Measurements from ENCODE around the gene HOXB9. TPM values are rescaled to one million over a fixed set of nuclear protein-coding genes. Genes with fewer than 3 reads are reported as not detected.
A peak's percentile ranks its signal among the peaks of the same experiment; 100 is the strongest.

Gene HOXB9
- total RNA-seq, 1 experiment from 2014 or later = not detected

DNA sequence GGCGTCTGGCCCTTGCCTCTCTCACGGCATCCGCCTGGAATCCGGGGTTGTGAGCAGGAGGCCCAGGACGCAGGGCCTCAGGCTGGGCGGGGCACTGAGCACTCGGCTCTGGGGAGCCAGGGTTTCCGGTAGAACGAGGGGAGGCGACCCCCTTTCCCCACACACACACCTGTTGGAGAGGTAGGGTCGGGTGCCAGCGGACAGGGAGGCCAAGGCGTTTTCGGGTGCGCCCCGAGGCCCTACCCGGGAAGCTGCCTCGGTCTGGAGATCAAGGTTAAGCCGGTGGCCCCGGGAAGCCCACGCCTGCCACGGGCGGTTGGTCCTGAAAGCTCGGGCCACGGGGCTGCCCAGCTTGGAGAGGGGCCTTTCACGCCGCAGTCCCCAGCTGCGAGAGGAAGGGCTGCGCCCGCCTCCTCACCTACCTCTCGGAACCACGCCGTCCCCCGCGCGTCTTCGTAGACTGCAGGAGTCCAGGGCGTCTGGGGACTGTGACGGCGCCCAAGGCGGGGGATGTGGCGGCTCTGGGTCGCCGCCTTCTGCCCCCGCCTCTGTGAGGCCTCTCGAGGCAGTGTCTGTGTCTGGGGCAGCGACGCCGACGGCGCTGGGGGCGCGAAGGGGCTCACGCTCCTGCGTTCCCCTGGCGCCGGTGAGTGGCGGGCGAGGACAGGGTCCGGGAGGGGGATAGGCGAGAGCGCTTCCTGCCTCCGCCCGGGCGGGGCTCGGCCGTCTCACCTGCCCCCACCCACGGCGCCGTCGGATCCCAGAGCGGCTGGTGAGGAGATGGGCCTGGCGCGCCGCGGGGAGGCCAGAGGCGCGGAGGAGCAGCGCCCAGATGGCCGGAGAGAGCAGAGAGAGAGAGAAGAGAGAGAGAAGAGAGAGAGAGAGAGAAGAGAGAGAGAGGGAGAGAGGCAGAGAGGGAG is 20.3 kb upstream of the HOXB9 start:
- Mint-ChIP-seq H3K27ac (no peak overlapping the region), H3K36me3 (ENCODE audit: insufficient read depth in 1 of 3, low read depth in 3 of 3) (no peaks in the 10 kb centered on the region; a peak in 1 of 7 replicates), H3K4me3 (peak overlapping the region; percentile 22 to 78; a peak in 4 of 5 replicates), H3K4me1 (peaks cover 12 to 19% of the 10 kb centered on the region in 2 experiments), H3K9me3 (peaks cover 3 to 12% of the 10 kb centered on the region in 2 experiments; a peak in 3 of 5 replicates), H3K27me3 (ENCODE audit: low read depth) (peaks cover 100% of the 10 kb centered on the region)
- H2BK20ac ChIP-seq (ENCODE audit: low read depth, low read length, poor library complexity, severe bottlenecking) = no peak overlapping the region
- no peak overlapping the region for H4K8ac ChIP-seq (replicated peaks; ENCODE audit: insufficient read length, low read depth, low read length)
- H2BK5ac ChIP-seq (ENCODE audit: insufficient read length, low read length) = no peak overlapping the region
- no peak overlapping the region for H3K56ac ChIP-seq (ENCODE audit: insufficient read length, low read depth, low read length)
- H3K4me1 ChIP-seq (ENCODE audit: insufficient read depth, low read length) = no peaks in the 10 kb centered on the region
- no peak overlapping the region for H2AFZ ChIP-seq (ENCODE audit: low read length)
- H3K4me2 ChIP-seq (ENCODE audit: insufficient read depth, insufficient read length, low read length) = peak overlapping the region; percentile 51
- H3K27ac ChIP-seq (ENCODE audit: insufficient read length, low read depth, low read length) = no peak overlapping the region
- peaks cover 8% of the 10 kb centered on the region for H3K23me2 ChIP-seq (ENCODE audit: insufficient read length, low read depth, low read length, poor library complexity, severe bottlenecking)
- no peak overlapping the region for H3K14ac ChIP-seq (ENCODE audit: insufficient read depth, low read length)
- DNase-seq = peak; percentile 74
- H2BK12ac ChIP-seq (ENCODE audit: insufficient read length, low read depth, low read length) = no peak overlapping the region
- no peak overlapping the region for H2BK120ac ChIP-seq (ENCODE audit: low read depth, low read length, poor library complexity, severe bottlenecking)
- H4K5ac ChIP-seq (ENCODE audit: insufficient read length, low read depth, low read length) = no peak overlapping the region
- no peak overlapping the region for H2BK15ac ChIP-seq (ENCODE audit: low read depth, low read length)
- H4K91ac ChIP-seq (ENCODE audit: insufficient read length, low read depth, low read length) = no peak overlapping the region
- H2AK5ac ChIP-seq (ENCODE audit: insufficient read length, low read length) = no peak overlapping the region
- H3K27me3 ChIP-seq (ENCODE audit: insufficient read depth, low read length) = peaks cover 79% of the 10 kb centered on the region
- H3K23ac ChIP-seq (ENCODE audit: insufficient read length, low read depth, low read length) = no peak overlapping the region
- no peaks in the 10 kb centered on the region for H4K20me1 ChIP-seq (ENCODE audit: control insufficient read depth, insufficient read depth, insufficient read length)
- WGBS (ENCODE audit: extremely low coverage, insufficient read length, low lambda C conversion rate) = no CpG with 5 or more reads among the region's 80 CpGs
- H3K9me3 ChIP-seq (ENCODE audit: control insufficient read depth, low read depth, low read length) = no peaks in the 10 kb centered on the region
- H3K9ac ChIP-seq (ENCODE audit: extremely low read depth, insufficient read length, low read length) = no peak overlapping the region
- TF ChIP-seq, protein P1, sequence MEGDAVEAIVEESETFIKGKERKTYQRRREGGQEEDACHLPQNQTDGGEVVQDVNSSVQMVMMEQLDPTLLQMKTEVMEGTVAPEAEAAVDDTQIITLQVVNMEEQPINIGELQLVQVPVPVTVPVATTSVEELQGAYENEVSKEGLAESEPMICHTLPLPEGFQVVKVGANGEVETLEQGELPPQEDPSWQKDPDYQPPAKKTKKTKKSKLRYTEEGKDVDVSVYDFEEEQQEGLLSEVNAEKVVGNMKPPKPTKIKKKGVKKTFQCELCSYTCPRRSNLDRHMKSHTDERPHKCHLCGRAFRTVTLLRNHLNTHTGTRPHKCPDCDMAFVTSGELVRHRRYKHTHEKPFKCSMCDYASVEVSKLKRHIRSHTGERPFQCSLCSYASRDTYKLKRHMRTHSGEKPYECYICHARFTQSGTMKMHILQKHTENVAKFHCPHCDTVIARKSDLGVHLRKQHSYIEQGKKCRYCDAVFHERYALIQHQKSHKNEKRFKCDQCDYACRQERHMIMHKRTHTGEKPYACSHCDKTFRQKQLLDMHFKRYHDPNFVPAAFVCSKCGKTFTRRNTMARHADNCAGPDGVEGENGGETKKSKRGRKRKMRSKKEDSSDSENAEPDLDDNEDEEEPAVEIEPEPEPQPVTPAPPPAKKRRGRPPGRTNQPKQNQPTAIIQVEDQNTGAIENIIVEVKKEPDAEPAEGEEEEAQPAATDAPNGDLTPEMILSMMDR (conservative IDR thresholded peaks at IDR 0.05) = no peak
- no peak overlapping the region for H3T11ph ChIP-seq (ENCODE audit: low read length)
- H3K18ac ChIP-seq (ENCODE audit: insufficient read length, low read depth, low read length) = no peak overlapping the region
- H3K79me2 ChIP-seq (ENCODE audit: insufficient read depth, low read length) = no peaks in the 10 kb centered on the region
- H3K4ac ChIP-seq (ENCODE audit: low read depth, low read length) = no peak overlapping the region
- no peaks in the 10 kb centered on the region for H3K79me1 ChIP-seq (ENCODE audit: insufficient read depth, low read depth, low read length, poor library complexity, severe bottlenecking)

Data from H9 (cell line).